Measurements from ENCODE around the gene MAST4. TPM values are rescaled to one million over a fixed set of nuclear protein-coding genes. Genes with fewer than 3 reads are reported as not detected.

MAST4 gene
- total RNA-seq, 1 donor from 2014 or later = 114 TPM

- no peak for DNase-seq (ENCODE audit: low spot score)
Measured at GRCh38 chr5:67188274-67189078, 592.3 kb downstream of the MAST4 start.

- DNase-seq (ENCODE audit: low spot score) = no peak
Measured at GRCh38 chr5:67189079-67189354, 592.8 kb downstream of the MAST4 start.

- no peak for DNase-seq (ENCODE audit: low spot score)
Measured at GRCh38 chr5:67189931-67190330, 593.7 kb downstream of the MAST4 start.

- DNase-seq (ENCODE audit: low spot score) = no peak
Measured at GRCh38 chr5:67190410-67190809, 594.2 kb downstream of the MAST4 start.

- DNase-seq (ENCODE audit: low spot score) = no peak
Measured at GRCh38 chr5:67190861-67191260, 594.7 kb downstream of the MAST4 start.

GRCh38 chr5:67192719-67193438 is 596.7 kb downstream of the MAST4 start:
- no peak for DNase-seq (ENCODE audit: low spot score)

GRCh38 chr5:67193439-67193807 is 597.2 kb downstream of the MAST4 start:
- DNase-seq (ENCODE audit: low spot score) = no peak

GRCh38 chr5:67194166-67194565 is 598.0 kb downstream of the MAST4 start:
- DNase-seq (ENCODE audit: low spot score) = no peak

- DNase-seq (ENCODE audit: low spot score) = no peak
Measured at GRCh38 chr5:67195406-67196275, 599.4 kb downstream of the MAST4 start.

GRCh38 chr5:67196537-67197059 is 600.4 kb downstream of the MAST4 start, which contains the start of gene CD180:
TSS of gene CD180 (minus strand) at chr5:67196799. CDS start at chr5:67196641, 158 bp downstream.
- no peak for DNase-seq (ENCODE audit: low spot score)

GRCh38 chr5:67197536-67197935 is 601.3 kb downstream of the MAST4 start:
- DNase-seq (ENCODE audit: low spot score) = no peak

GRCh38 chr5:67198917-67199316 is 602.7 kb downstream of the MAST4 start:
- no peak for DNase-seq (ENCODE audit: low spot score)

GRCh38 chr5:67199859-67200258 is 603.7 kb downstream of the MAST4 start:
- DNase-seq (ENCODE audit: low spot score) = no peak

- no peak for DNase-seq (ENCODE audit: low spot score)
Measured at GRCh38 chr5:67200809-67201562, 604.8 kb downstream of the MAST4 start.

- no peak for DNase-seq (ENCODE audit: low spot score)
Measured at GRCh38 chr5:67201897-67202549, 605.8 kb downstream of the MAST4 start.

GRCh38 chr5:67202828-67203227 is 606.6 kb downstream of the MAST4 start:
- no peak for DNase-seq (ENCODE audit: low spot score)

GRCh38 chr5:67203701-67204074 is 607.5 kb downstream of the MAST4 start:
- DNase-seq (ENCODE audit: low spot score) = no peak

- DNase-seq (ENCODE audit: low spot score) = no peak
Measured at GRCh38 chr5:67204821-67205220, 608.6 kb downstream of the MAST4 start.

GRCh38 chr5:67205981-67206380 is 609.8 kb downstream of the MAST4 start:
- DNase-seq (ENCODE audit: low spot score) = no peak

GRCh38 chr5:67206461-67206860 is 610.3 kb downstream of the MAST4 start:
- no peak for DNase-seq (ENCODE audit: low spot score)

- peak; percentile 85 for DNase-seq (ENCODE audit: low spot score)
Measured at GRCh38 chr5:67206929-67207328, 610.7 kb downstream of the MAST4 start.

Data from ureter (tissue), 1 donor.